Muscle layer of colon (tissue), 2 donors: ENCODE measurements around the gene SLC7A1.

Experiments used
- H3K27ac ChIP-seq: one replicate; pipeline ENCODE4 v1.7.0; 2013; ENCODE audit warnings: low read depth, mild to moderate bottlenecking, low read length, moderate library complexity
- H3K27me3 ChIP-seq, 2 donors: one replicate each; pipeline ENCODE4 v1.7.0; 2013; ENCODE audit warnings: low read length in 2 of 2, mild to moderate bottlenecking in 2 of 2; ENCODE audit not compliant: insufficient read depth in 2 of 2, control insufficient read depth in 1 of 2
- H3K36me3 ChIP-seq: one replicate; pipeline ENCODE4 v1.7.0; 2013; ENCODE audit warnings: mild to moderate bottlenecking, low read length; ENCODE audit not compliant: insufficient read depth
- H3K4me1 ChIP-seq: one replicate; pipeline ENCODE4 v1.7.0; 2013; ENCODE audit warnings: mild to moderate bottlenecking, low read length; ENCODE audit not compliant: insufficient read depth
- H3K4me3 ChIP-seq, 2 donors: one replicate each; pipeline ENCODE4 v1.7.0; 2013; ENCODE audit warnings: low read length in 2 of 2, low read depth in 1 of 2, mild to moderate bottlenecking in 1 of 2, moderate library complexity in 1 of 2
- H3K9ac ChIP-seq: one replicate; pipeline ENCODE4 v1.7.0; 2013; ENCODE audit warnings: low read length
- H3K9me3 ChIP-seq: one replicate; pipeline ENCODE4 v1.7.0; 2013; ENCODE audit warnings: mild to moderate bottlenecking, low read length
- donor health status: abdominal sarcoma.
- donor health status: Adenocarcinoma of cecum.

The SLC7A1 gene

GRCh38 chr13:29505950-29506349, 89.5 kb downstream of the SLC7A1 start:
- H3K36me3 ChIP-seq: no peaks in the 10 kb centered on the region
- no peaks in the 10 kb centered on the region for H3K27me3 ChIP-seq
- no peaks in the 10 kb centered on the region for H3K9me3 ChIP-seq
- no peak overlapping the region for H3K9ac ChIP-seq
- H3K4me3 ChIP-seq: no peak overlapping the region
- H3K4me1 ChIP-seq: peaks cover 18% of the 10 kb centered on the region
- no peak overlapping the region for H3K27ac ChIP-seq

- H3K9me3 ChIP-seq: no peaks in the 10 kb centered on the region
- no peak overlapping the region for H3K9ac ChIP-seq
- no peaks in the 10 kb centered on the region for H3K36me3 ChIP-seq
- H3K4me3 ChIP-seq: no peak overlapping the region
- H3K27me3 ChIP-seq: no peaks in the 10 kb centered on the region
- H3K4me1 ChIP-seq: peaks cover 16% of the 10 kb centered on the region
- H3K27ac ChIP-seq: no peak overlapping the region
Measured at GRCh38 chr13:29505511-29505910, 90.0 kb downstream of the SLC7A1 start.

GRCh38 chr13:29504691-29505090, 90.8 kb downstream of the SLC7A1 start:
- no peaks in the 10 kb centered on the region for H3K36me3 ChIP-seq
- no peaks in the 10 kb centered on the region for H3K27me3 ChIP-seq
- peaks cover 16% of the 10 kb centered on the region for H3K4me1 ChIP-seq
- no peak overlapping the region for H3K27ac ChIP-seq
- no peak overlapping the region for H3K4me3 ChIP-seq
- H3K9me3 ChIP-seq: no peaks in the 10 kb centered on the region
- no peak overlapping the region for H3K9ac ChIP-seq

- Histone ChIP-seq H3K4me3 (no peak overlapping the region), H3K9me3 (no peaks in the 10 kb centered on the region), H3K4me1 (peaks cover 9% of the 10 kb centered on the region), H3K9ac (no peak overlapping the region), H3K27ac (no peak overlapping the region), H3K36me3 (no peaks in the 10 kb centered on the region), H3K27me3 (no peaks in the 10 kb centered on the region)
Measured at GRCh38 chr13:29503041-29503837, 92.2 kb downstream of the SLC7A1 start.

- H3K4me3 ChIP-seq: no peak overlapping the region
- no peak overlapping the region for H3K27ac ChIP-seq
- H3K36me3 ChIP-seq: no peaks in the 10 kb centered on the region
- H3K9ac ChIP-seq: no peak overlapping the region
- no peaks in the 10 kb centered on the region for H3K27me3 ChIP-seq
- peaks cover 1% of the 10 kb centered on the region for H3K4me1 ChIP-seq
- no peaks in the 10 kb centered on the region for H3K9me3 ChIP-seq
Measured at GRCh38 chr13:29502391-29503008, 93.0 kb downstream of the SLC7A1 start.

GRCh38 chr13:29501674-29502073, 93.8 kb downstream of the SLC7A1 start:
- H3K4me3 ChIP-seq: no peak overlapping the region
- no peaks in the 10 kb centered on the region for H3K36me3 ChIP-seq
- H3K27me3 ChIP-seq: no peaks in the 10 kb centered on the region

GRCh38 chr13:29500386-29500785, 95.1 kb downstream of the SLC7A1 start:
- H3K9ac ChIP-seq: no peak overlapping the region
- no peaks in the 10 kb centered on the region for H3K27me3 ChIP-seq
- H3K36me3 ChIP-seq: no peaks in the 10 kb centered on the region
- peaks cover 7% of the 10 kb centered on the region for H3K4me1 ChIP-seq
- no peak overlapping the region for H3K27ac ChIP-seq
- H3K4me3 ChIP-seq: no peak overlapping the region
- no peaks in the 10 kb centered on the region for H3K9me3 ChIP-seq

More at GRCh38 chr13:29501674-29502073, 93.8 kb downstream of the SLC7A1 start:
- H3K9me3 ChIP-seq: no peaks in the 10 kb centered on the region
- H3K4me1 ChIP-seq: peaks cover under 1% of the 10 kb centered on the region
- no peak overlapping the region for H3K27ac ChIP-seq
- H3K9ac ChIP-seq: no peak overlapping the region

- Histone ChIP-seq H3K27me3 (no peaks in the 10 kb centered on the region), H3K4me3 (no peak overlapping the region), H3K9me3 (no peaks in the 10 kb centered on the region), H3K9ac (no peak overlapping the region), H3K27ac (no peak overlapping the region), H3K36me3 (no peaks in the 10 kb centered on the region), H3K4me1 (peaks cover 7% of the 10 kb centered on the region)
Measured at GRCh38 chr13:29499506-29500165, 95.9 kb downstream of the SLC7A1 start.

GRCh38 chr13:29498426-29499040, 97.0 kb downstream of the SLC7A1 start:
- H3K9ac ChIP-seq: no peak overlapping the region
- no peaks in the 10 kb centered on the region for H3K9me3 ChIP-seq
- H3K4me1 ChIP-seq: peaks cover 7% of the 10 kb centered on the region
- H3K4me3 ChIP-seq: no peak overlapping the region
- H3K27ac ChIP-seq: no peak overlapping the region
- no peaks in the 10 kb centered on the region for H3K36me3 ChIP-seq
- no peaks in the 10 kb centered on the region for H3K27me3 ChIP-seq

- Histone ChIP-seq H3K4me1 (peaks cover 7% of the 10 kb centered on the region), H3K4me3 (no peak overlapping the region), H3K9me3 (no peaks in the 10 kb centered on the region), H3K27ac (no peak overlapping the region), H3K27me3 (no peaks in the 10 kb centered on the region), H3K9ac (no peak overlapping the region), H3K36me3 (no peaks in the 10 kb centered on the region)
Measured at GRCh38 chr13:29497137-29497654, 98.3 kb downstream of the SLC7A1 start.

- peaks cover 7% of the 10 kb centered on the region for H3K4me1 ChIP-seq
- no peaks in the 10 kb centered on the region for H3K36me3 ChIP-seq
- no peak overlapping the region for H3K9ac ChIP-seq
- no peak overlapping the region for H3K27ac ChIP-seq
- H3K9me3 ChIP-seq: no peaks in the 10 kb centered on the region
- H3K27me3 ChIP-seq: no peaks in the 10 kb centered on the region
- H3K4me3 ChIP-seq: no peak overlapping the region
Measured at GRCh38 chr13:29496241-29496712, 99.2 kb downstream of the SLC7A1 start.
